ENCODE data around the gene TSPAN31.

Gene TSPAN31

DNA sequence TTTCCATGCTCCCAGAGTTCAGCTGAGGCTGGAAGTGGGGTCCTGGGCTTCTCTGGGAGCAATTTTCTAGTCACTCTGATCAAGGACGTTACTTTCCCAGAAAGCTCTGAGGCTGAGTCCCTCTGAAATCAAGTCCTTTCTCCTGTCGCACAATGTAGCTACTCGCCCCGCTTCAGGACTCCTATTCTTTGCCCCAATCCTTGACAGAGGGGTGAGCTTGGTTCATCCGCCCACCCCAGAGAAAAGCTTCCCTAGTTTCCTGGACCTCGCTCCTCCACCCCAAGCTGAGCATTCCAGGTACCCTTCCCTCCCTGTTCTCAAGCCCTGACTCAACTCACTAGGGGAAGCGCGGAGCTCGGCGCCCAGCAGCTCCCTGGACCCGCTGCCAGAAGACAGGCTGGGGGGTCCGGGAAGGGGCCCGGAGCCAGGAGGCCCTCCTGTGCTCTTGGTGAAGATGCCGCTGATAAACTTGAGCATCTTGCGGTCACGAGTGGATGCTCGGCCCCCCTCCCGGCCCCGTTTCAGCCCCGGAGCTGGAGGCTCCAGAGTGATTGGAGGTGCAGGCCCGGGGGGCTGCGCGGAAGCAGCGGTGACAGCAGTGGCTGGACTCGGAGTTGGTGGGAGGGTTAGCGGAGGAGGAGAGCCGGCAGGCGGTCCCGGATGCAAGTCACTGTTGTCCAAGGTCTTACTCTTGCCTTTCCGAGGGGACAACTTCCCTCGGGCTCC is 7.9 kb upstream of the TSPAN31 start:
- no peak for DNase-seq

DNA sequence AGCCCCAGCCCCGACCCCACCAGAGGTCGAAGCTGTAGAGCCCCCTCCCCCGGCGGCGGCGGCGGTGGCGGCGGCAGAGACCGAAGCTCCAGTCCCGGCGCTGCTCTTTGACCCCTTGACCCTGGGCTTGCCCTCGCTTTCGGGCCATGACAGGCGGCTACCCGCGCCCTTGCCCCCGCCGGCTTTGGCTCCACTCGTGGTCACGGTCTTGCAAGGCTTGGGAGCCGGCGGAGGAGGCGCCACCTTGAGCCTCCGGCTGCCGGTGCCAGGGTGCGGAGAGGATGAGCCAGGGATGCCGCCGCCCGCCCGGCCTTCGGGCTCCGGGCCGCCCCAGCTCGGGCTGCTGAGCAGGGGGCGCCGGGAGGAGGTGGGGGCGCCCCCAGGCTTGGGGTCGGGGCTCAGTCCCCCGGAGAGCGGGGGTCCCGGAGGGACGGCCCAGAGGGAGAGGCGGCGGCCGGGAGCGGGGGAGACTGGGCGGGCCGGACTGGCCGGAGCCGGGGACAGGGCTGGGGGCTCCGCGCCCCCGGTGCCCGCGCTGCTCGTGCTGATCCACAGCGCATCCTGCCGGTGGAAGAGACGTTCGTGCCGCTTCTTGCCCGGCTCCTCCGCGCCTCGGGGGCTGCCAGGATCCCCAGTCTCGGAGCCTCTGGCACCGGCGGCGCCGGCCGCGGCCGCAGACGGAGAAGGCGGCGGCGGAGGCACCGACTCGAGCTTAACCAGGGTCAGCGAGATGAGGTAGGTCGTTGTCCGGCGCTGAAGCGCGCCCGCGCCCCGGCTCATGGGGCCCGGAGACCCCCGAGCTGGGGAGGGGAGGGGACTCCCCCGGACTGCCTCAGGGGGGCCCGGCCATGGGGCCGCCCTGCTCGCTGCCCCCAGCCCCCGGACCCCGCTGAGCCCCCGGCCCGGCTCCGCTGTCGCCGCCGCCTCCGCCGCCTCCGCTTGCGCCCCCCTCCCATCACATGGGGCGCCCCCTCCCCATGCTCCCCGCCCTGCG is 7.1 kb upstream of the TSPAN31 start:
- DNase-seq = no peak

DNA sequence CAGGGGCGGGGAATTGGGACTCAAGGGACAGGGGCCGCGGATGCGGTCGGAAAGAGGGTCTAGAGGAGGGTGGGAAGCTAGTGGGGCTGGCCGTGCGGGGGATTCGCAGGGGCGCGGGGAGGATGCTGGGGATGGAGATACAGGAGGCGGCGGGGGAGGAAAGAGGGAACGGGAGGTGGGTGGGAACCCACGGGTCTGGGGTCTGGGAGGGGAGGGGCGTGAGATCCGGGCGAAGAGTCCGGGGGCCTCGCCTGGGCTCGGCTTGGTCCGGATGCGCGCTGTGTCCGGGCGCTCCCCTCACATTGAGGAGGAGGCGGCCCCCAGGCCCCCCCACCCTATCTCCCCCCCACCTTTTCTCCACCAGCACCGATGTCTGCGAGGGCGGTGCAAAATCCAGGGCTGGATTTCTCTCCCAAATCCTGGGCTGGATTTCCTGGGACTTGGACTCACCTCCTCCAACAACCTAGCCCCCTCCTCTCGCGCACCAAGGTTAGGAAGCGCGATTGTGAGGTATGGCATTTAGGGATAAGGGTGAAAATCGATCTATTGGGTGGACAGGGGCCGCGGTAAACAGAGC is 6.1 kb upstream of the TSPAN31 start, which contains the start of gene AGAP2:
Gene AGAP2 (minus strand): TSS at position 82 of the 577 bp plus-strand sequence. CDS start 496 bp downstream, outside the sequence.
- no peak for DNase-seq

DNA sequence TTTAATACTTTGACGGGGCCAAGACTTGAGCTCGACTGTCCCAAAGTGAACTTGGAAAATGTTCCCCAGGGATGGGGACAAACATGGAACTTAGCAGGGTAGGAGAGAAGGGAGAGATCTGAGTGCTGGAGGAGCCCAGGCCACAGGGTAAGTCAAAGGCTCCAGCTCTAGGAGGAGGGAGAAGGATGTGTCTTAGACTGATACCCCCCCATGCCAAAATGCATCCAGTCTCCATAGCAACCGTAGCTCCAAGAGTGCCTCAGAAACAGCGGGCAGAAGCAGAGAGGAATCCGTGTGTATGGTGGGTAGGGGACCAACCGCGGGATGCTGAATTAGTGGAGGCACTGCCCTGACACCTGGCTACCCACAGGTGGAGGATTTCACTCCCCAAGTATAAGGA is 5.5 kb upstream of the TSPAN31 start:
- no peak for DNase-seq

DNA sequence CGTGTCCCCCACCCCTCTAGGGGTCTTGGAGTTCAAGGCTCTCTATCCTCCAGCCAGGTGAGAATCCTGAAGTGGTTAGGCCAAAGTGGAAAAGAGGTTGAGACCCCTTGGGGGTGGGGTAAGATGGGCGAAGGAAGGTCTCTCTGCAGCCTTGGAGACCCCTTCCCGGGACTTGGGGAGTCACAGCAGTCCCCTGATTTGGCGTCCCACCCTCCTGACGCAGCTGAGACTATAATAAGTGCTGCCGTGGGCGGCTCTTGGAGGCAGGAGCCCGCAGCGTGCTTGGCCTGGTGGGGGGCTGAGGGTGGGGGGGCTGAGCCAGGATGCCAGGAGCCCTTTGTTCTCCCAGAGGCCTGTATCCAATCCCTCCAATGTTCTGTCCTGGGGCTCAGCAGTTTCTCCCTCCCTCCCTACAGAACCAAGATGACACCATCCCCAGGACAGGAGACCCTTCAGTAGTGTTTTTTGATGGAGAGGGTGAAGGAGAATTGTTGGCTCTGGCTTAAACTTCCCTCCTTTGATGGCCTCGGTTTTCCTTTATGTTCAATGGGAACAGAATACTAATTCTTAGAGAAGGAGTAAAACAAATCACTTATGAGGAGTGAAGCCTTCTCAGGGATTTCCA is 4.8 kb upstream of the TSPAN31 start:
- DNase-seq = no peak

DNA sequence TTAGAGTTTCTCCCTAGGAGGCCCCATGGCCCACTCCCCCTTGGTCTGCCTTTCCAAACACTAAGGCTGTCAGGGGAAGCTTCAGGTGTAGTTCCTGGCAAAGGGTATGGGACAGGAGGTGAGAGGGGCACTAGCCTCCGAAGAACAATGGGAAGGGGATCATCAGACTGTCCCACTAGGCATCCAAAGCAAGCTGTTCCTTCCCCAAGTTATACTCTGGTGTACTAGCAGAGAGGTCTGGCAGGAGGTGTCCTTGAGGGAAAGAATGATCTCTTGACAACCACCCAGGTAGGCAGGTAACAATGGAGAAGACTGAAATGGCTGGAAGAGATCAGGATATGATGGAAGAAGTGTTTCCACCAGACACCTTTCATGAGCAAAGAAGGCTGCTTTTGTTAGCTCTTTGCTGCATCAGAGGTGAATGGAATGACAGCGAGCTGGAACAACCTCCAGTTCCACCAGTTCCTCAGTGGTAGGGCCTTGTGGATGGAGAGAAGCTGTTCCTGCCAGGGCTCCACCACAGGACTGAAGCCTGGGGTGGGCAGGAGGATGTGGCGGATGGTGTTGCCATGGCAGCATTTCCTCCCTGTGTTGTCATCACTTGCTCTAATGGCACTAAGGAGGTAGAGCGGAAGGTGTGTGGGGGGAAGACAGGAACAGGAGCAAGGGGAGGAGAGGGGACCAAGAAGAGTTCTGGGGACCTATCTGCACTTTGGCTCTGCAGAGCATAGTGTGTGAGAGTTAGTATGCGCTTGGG is 4.0 kb upstream of the TSPAN31 start:
- no peak for DNase-seq

DNA sequence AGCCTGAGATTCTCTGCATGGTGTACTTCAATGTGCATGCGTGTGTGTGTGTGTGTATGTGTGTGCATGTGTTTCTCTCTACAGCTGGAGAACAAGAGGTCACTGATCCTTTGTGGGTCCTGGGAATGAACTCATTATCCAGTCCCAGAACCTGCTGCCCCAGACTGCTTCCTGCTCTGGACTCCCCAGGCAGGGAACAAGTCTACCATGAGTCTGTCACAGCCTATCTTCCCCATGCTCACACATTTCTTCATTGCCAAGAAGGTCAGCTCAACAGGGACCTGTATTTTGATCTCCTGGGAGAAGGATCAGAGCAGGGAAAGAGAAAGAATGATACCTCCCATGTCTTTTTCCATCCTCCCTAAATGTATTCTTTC is 3.4 kb upstream of the TSPAN31 start:
- DNase-seq = no peak

DNA sequence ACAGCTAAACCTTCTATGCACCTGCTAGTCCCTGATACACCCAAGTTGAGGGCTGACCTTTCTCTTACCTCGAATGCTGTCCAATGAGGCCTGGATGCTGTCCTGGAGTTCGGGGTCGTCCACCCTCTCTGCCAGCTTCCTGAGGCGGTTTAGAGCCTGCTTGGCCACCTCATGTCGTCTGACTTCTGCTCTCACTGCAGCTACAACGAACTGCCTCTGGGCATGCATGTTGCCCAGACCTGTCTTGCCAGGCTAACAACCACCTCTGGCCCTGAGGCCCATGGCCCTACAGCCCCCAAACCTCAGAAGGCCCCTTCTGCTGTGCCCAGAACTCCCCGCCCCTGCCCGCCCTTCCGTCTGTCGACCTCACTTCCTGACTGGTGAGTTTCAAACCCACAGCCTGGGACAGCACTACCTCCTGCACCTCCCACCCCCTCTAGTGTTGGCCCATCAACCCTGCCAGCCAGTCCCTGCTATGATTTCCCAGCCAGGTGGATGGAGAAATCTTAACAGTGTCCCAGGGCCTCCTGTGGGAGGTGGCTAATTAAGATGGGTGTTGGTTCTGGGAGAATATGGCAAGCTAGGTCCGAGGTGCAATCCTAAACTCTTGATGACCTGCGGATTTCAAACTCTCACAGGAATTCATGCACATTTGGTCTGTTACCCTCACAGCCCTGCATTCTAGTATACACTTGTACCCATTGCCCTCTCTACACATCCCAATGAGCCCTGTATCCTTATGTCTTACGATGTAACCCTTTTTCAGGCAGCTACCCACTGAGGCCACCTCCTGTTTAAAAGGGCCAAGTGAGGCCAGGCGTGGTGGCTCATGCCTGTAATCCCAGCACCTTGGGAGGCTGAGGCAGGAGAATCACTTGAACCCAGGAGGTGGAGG is 2.7 kb upstream of the TSPAN31 start:
- no peak for DNase-seq

DNA sequence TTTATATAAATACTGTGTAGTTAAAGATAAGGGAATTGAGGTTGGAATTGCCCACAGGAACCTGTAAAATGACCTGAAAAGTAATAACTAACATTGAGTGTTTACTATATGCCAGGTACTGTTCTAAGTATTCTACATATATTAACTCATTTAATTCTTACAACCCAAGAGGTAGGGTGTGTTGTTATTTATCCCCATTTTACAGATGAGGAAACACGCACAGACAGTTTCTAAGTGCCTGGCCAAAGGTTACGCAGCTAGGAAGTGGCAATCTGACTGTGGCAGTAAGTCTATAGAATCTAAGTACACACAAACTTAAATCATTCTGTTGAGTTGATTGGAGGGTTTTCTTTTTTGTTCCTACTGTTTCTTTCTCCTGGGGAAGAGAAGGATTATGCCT is 1.1 kb upstream of the TSPAN31 start:
- no peak for DNase-seq

DNA sequence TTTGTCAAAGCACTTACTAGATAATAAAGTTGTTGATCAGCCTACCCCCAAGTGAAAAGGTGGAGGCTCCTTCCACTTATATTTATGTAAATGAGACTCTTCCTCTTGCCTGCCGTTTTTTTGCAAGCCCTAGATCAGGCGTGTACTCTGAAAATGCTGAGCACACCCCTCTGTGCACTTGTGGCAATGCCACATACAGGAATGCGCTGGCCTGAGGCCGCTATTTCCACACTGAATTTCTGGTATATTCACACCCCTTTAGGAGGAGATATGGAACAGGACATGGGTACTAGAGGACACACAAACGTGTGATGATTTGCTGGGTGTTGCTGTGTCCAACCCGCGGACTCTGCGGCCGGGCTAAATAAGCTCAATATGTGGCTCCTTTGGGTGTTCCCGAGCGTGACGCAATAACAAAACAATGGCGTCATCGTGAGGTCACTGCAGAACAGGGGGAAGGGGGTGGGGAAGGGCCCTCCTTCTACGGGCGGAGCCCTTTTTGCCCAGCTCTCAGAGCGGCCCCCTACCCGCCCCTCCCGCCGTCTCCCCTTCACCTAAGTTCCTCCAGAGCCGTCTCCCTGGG is 554 bp upstream of the TSPAN31 start:
- no peak for DNase-seq

DNA sequence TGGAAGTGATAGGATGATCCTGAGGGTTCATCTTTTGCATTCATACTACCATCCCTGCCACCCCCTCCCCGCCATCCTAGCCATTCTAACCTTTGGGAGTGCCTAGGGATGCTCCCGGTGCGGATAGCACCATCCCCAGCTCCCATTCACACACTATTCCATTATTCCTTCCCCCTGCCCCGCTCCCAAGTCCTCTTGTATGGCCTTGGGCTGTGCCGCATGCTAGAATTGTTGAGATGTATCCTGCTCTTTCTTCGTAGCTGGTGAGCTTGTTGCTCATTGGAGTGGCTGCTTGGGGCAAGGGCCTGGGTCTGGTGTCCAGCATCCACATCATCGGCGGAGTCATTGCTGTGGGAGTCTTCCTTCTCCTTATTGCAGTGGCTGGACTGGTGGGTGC is 644 bp downstream of the TSPAN31 start:
- no peak for DNase-seq

DNA sequence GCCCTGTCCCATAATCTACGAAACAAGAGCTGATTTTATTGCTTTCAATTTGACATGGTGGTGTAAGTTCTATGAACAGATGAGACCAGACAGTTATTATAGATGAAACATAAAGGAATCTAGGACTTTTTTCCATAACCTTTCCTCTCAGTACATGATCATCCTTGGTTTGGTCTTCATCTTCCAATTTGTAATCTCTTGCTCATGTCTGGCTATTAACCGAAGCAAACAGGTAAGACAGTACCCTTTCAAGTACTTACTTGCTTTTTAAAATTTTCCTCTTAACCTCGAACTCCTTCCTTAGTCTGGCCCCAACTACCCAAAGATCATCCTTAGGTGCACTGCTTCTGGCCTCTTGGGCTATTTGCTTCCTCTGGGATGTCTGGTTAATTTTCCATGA is 1.2 kb downstream of the TSPAN31 start:
- DNase-seq = no peak

DNA sequence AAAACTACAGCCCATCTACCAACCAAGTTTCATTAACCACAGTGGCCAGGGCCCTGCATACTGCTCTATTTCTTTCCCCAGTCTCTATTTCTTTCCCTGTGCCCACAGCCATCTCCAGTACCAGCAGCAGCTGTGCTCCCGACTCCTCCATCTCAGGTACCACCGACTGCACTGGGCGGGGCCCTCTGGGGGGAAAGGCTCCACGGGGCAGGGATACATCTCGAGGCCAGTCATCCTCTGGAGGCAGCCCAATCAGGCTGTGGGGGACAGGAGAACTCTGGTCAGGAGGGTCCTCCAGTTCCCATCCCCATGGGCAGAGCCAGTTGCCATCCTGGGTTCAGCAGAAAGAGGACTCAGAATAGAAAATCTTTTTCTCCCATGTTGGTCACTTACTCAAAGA is 4.2 kb downstream of the TSPAN31 start:
- no peak for DNase-seq

DNA sequence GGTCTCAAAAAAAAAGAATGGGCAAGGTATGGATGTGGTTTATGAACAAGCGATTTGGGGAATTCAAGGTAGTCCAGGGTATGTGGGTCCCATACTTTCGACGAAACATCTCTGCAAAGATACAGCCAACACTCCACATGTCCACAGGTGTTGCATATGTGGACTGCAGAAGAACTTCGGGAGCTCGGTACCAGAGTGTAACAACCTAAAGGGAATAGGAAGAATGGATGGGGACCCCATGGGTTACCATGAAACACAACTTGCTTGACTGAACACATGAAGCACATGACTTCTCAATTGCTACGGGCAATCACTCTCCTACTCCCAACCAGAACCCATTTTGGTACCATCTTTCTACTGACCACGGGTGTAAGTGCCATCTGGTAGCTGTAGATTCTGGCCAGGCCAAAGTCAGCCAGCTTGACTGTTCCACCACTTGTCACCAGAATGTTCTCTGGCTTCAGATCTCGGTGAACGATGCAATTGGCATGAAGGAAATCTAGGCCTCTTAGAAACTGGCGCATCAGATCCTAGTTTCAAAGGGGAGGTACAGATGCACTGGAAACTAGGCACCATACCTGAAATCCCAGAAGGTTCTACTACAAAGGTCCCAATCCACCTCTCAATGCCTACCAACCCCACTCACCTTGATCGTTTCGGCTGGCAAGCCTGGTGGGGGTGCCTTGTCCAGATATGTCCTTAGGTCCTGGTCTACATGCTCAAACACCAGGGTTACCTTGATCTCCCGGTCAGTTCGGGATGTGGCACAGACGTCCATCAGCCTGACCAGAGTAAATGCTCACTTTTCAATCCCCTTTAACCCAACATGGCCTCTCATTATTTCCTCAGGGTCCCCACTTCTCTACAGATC is 6.0 kb downstream of the TSPAN31 start:
- DNase-seq = no peak

DNA sequence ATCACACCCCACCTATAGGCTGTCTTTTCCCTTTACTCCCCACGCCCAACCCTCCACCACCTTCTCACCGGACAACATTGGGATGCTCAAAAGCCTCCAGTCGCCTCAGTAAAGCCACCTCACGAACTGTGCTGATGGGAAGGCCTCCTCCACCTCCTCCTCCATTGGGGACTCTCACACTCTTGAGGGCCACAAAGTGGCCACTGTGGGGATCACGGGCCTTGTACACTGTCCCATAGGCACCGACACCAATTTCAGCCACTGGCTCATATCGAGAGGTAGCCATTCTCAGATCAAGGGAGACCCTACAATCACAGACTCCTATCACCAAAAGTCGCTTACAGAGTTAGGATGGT is 6.6 kb downstream of the TSPAN31 start:
- no peak for DNase-seq

DNA sequence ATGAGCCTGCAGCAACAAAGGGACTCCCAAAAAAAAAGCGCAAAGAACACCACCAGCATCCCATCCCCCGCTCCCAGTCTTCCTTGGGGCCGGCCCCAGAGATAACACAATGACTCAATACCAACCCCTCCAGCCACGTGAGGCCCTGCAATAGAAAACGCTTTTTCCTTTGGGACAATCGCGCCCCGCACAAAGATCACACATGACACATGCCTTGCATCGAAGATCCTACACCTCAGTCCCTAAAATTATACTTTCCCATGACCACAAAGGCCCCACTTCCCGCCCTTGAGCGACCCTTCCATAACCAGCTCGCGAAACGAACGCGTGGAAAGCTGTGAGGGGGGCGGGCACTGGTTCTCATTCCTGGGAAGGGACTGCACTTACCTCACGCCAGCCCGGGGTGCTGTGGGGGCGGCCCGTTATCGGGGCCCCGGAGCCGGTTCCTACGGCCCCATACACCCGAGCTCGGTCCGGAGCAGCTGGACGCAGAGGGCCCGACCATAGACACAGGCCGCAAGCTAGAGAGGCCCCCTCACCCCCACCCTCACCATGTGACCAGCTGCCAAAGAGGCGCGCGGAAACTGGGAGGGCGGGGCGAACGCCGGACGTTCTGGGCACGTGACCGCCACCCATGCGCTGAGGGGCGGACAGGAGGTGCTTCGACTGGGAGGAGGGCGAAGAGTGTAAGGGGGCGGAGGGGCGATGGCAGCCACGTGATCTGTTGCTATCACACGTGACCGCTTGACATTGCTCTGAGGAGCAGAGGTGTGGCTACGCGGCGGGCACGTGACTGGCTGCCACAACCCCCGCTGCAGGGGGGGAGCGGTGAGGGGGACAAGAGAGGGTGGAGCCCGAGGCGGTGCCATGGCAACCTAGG is 7.2 kb downstream of the TSPAN31 start, which contains the start of gene CDK4:
Gene CDK4 (minus strand): TSS at position 523 of the 880 bp plus-strand sequence. CDS start 593 bp downstream, outside the sequence.
- DNase-seq = peak; percentile 97

DNA sequence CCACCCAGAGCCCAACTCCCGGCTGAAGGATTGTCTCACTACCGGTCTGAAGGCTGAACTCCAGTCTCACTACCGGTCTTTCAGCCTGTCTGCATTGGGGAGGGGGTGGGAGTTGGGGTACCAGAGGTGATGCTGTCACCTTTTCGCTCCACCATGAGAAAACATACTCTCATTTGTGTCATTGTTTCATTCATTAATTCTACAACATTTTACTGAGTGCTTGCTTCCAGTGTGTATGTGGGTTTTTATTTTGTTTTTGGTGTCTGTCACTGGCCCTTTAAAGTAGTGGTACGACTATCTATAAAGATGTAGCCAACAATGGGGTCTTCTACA is 7.8 kb downstream of the TSPAN31 start:
- DNase-seq = no peak

DNA sequence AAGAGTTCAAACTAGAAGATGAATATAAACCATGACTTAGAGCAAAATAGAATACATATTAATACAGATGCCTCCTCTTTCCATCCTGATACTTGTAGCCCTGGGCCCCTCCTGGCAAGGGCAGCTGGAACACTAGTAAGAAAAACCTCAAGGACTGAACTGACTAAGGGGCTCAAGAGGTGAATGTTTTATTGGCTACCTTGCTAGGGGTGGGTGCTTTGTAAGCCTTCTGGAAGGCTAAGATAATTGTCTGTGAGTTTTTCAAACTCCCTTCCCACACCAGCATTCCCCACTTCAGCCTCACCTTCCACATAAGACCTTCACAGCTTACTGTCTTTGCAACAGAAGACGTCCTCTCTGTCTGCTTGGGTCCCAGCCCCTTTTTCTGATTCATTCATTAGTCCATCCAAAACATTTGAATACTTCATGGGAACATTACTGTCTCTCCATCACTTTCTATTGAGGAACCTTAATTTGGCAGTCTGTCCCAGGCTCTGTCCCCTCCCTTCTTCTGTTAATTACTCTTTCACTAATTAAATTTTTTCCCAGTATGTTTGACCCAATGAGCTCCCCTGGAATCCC is 9.0 kb downstream of the TSPAN31 start:
- DNase-seq = no peak
